Measurements from ENCODE around the gene METAP2.
"Not testable (repeated sequence)": the region's sequence is repeated elsewhere in the genome, so short reads cannot be mapped to it uniquely, and the experiment has no call there.

- TF ChIP-seq POLR2AphosphoS5, POLR2A, SPI1 (IDR thresholded peaks at IDR 0.05; ENCODE audit: low read depth, low read length): not testable (repeated sequence)
Observed at GRCh38 chr12:95449656-95450055, 24.3 kb upstream of the METAP2 start.

Measured in GM12891 (cell line).